Measurements from ENCODE around the gene CASZ1.

The CASZ1 gene

DNA sequence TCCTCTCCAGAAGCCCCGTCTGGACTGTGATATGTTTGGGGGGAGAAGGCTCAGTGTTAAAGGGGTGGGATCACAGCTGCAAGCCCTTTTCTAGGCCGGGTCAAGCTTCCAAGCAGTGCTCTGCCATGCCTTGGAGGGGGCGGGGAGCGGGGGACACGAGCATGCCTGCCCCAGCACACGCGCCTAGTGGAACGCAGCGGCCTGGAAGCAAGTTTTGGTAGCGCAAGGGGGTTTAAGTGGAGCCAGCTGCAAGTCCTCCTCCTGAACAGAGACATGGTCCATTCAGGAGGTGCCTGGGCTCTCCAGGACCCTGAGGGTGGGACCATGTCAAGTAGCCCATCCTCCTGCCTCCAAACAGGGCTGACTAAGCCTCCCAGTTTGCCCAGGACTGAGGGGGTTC is 112.2 kb downstream of the CASZ1 start:
- no peak for DNase-seq

GRCh38 chr1:10682449-10683309 is 113.8 kb downstream of the CASZ1 start:
- DNase-seq, result no peak

GRCh38 chr1:10682108-10682445 is 114.4 kb downstream of the CASZ1 start:
- no peak for DNase-seq

GRCh38 chr1:10681296-10682107 is 114.9 kb downstream of the CASZ1 start:
- no peak for DNase-seq

DNA sequence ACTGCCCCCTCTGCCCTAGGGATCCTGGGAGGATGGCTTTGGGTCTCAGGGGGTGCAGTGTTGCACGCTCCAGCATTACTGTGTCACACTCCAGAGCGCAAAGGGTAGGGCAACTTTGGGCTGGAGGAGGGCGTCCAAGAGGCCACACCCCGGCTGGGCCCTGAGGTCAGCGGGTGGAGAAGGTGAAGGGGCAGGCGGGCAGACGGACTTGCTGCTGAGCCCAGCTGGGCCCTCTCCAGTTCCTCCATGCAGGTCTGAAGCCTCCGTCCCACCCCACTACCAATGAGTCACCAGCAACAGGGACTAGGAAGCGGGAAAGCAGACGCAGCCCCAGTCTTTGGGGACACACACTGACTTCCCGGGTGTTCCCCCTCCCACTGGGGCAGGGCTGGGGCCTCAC is 116.0 kb downstream of the CASZ1 start:
- no peak for DNase-seq

DNA sequence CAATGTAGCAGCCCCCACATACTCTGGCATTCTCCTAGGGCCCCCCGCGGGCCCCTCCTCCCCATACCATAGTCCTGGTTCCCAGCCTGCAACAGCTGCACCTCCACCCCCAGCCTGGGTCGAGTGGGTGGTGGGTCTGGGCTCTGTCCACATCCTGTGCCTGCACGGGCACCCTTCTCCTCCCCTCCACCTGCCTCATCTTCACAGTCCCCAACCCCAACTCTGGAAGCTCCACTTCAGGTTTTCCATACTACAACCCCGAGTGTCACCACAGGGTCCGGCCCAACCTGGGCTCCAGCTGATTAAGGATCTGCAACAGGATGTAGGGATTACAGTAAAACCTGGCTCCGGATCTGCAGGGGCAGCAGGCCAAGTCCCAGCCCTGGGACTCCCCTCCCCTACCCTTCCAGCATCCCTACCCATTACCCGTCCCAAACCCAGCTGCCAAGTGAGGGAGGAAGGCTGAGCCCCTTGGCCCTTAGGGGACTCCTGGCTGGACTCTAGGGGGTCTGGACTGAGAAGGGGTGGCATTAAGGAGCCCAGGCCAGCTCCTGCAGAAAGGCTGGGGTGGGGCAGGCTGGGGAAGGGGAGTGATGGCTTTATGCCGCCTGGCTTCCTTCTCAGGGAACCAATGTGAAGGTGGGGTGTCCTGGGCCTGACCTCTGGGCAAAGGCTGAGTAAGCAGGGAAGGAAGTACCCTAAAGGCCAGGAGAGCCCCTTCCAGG is 116.8 kb downstream of the CASZ1 start:
- DNase-seq, result peak; percentile 67

GRCh38 chr1:10678852-10679251 is 117.6 kb downstream of the CASZ1 start:
- no peak for DNase-seq

DNA sequence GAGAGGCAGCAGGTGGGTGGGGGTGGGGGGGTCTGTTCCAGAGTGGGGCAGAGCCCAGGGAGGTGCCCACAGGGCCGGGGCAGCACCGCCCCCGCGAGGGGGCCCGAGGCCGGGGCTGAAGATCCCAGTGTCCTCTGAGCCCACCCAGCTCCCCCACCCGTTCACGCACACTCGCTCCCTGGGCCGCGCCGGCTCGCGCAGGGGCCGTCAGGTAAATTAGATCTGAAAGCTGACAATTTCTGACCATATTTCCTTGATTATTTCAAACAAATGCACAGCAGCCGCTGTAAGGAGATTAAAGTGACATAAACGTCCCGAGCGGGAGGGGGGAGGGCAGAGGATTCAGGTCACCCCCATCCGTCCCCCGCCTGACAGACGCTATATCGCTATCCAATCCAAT is 118.0 kb downstream of the CASZ1 start:
- no peak for DNase-seq

DNA sequence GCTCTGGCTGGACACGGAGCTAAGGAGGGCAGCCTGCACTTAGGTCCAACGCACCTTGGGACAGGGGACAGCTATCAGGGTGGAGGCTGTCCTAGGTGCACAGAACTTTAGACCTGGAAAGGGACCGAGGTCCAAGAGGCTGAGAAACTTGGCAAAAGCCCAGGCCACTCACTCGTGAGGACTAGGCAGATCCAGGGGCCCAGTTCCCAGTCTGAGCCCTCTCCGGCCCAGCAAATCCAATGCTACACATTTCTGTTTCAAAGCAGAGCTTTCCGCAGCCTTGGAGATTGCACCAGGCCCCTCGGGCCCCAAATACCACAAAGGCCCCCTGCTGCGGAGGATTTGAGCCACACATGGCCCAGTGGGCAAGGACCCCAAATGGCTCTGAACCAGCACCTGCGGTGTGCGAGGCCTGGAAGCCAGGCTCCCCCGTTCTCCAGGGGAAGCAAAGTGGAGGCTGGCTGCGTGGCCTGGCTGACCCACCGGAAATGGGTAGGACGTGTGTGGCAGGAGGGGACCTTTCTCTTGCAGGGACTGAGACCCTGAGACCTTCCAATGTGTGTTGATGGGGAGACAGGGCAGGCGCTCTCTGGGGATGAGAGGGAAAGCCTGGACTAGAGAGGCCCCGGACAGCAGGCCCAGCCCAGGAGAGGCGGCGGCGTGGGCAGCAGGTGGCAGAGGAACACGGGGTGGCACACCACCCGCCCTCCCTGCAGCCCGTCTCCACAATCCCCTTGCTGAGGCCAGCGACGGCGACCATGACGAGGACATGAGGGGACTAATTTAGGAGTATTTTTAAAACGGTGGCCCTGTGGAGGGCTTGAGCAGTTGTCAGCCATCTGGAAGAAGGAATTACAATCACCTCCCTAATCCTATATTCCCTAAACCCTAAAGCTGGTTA is 118.7 kb downstream of the CASZ1 start:
- DNase-seq, result no peak

- no peak for DNase-seq
These were observed 119.5 kb downstream of the CASZ1 start for GRCh38 chr1:10676963-10677362.

DNA sequence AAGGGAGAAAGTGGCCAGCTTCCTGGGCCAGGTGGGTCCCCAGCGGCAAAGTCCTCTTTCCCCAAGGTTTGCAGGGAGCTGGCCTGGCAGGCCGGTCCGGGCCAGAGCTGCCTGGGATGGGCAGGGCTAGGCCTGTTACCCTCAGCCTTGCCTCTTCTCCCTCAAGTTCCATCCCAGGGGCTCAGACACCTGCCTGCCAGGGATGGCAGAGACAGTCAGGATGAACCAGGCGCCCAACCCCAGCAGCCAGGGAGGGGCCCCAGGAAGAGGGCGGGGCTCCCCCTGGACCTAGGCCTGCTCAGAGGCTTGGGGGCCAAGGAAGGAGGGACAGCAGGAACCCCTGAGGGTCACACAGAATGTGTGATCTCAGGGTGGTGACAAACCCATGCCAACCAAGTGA is 120.6 kb downstream of the CASZ1 start:
- no peak for DNase-seq

DNA sequence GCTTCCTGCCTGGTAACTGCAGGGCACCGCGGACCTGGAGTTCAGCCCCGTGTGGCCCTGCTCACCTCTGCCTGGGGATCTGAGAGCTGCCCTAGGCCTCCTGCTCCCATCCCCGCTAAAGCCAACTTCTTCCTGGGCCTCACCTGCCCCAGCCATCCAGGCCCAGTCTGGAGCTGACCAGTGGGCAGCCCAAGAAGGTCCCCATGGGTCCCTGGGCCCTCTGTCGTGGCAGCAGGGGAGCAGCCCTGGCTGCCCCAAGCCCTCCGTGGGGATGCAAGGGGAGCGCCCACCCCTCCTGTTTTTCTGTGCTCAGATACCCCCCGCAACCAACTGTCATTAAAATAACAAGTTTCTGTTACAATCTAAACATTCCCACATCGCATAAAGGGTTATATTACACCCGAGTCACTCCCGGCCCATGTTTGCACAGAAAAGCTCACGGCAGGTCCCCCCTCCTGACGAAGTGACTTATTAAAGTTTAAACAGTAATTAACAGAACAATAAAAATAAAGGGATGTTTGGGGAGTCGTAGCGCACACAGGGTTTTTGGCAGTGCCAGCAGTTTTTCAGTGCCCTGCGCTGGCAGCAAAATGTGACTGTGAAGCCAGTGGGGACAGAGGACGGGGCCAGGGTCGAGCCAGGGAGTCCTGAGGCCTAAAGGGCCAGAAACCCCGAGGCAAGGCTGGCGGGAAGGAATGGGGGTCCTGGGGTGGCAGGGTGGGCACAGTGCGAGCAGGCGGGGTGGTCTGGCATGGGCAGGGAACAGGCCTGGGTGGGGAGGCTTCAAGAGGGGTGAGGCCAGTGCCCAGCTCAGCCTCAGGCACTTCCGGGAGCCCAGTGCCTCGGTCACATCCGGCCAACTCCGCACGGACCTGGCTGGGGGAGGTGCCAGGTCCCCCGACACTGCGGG is 121.5 kb downstream of the CASZ1 start:
- DNase-seq, result peak; percentile 39

- no peak for DNase-seq
These were observed 122.2 kb downstream of the CASZ1 start for GRCh38 chr1:10674222-10674621.

DNA sequence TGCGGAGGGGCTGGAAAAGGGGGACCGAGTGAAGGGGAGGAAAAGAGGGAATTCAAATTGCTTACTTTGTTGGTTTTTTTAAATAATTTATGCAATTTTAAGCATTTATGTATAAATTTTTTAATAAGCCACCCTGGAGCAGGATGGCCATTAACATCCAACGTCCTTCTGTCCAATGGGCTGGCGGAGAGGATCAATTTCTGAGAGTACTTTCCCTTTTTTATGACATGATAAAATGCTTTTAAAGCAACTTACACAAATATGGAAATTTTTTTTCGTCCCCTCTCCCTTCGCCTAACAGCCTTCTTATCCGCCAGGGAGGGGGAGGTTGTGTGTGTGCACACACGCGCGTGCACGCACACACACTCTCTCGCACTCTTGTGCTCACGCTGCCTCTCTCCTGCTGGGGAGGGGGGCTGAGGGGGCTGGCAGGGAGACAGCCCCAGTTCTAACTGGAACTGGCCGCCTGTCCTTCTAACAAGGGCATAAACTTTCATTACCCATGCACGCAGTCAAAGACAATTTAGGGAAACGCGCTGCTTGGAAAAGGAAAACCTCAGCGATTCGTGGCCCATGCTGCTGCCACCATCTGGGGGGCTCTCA is 123.2 kb downstream of the CASZ1 start:
- no peak for DNase-seq

- no peak for DNase-seq
These were observed 123.9 kb downstream of the CASZ1 start for GRCh38 chr1:10672343-10673050.

DNA sequence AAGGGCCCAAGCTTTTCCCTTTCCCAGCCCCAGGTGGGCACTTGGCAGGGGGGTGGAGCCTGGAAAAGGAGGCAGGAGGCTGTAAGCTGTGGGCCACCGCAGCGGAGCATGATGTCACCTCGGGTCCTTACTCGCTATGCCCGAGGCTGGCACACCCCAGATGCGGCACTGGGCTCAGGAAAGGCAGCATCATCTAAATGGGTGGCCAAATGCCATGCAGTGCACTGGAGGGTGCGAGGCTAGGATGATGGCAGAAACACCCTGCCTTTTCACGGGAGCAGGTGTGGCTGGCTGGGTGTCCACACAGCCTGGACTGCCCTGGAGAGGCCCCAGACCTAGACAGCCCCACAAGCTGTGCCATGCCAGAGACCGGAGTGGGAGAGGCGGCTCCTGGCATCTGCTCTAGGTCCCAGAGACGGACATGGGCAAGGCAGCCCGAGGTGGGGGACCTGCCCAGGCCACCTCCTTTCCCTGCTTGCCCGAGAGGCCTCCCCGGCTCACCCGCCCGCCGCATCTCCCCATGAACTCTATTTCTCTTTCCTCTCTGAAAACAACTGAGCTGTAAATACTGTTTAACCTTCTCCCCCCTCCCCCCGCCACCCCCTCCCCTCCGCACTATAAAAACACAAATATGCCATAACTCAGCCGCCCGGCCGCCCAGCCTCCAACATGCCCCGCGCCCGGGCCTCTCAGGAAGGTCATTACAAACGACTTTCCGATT is 124.7 kb downstream of the CASZ1 start:
- DNase-seq, result no peak

- DNase-seq, result no peak
These were observed 125.4 kb downstream of the CASZ1 start for GRCh38 chr1:10671090-10671489.

DNA sequence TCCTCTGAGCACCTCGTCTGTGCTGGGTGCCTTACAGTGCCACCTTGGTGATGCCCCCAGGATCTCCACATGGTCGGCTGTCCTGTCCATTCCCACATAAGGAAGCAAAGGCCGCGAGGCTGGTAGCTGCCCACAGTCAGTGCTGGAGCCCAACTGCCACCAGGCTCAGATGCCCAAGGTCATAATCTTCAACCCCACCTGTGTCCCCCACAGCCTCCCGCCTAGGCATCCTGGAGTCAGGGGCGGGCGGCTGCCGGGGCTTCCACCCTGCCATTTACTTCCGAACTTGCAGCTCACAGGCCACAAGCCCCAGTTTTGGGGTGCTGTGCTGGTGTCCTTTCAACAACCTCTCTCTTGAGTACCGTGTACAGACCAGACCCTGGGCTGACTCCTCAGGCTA is 126.3 kb downstream of the CASZ1 start:
- DNase-seq, result no peak

GRCh38 chr1:10669570-10669969 is 126.9 kb downstream of the CASZ1 start:
- DNase-seq, result no peak

Data from NCI-H1105 treated with DMSO at 0.1 percent for 48 hours (cell line).